ENCODE results near the gene PDILT.
A peak's percentile ranks its signal among the peaks of the same experiment; 100 is the strongest.
"Not testable (repeated sequence)": the region's sequence is repeated elsewhere in the genome, so short reads cannot be mapped to it uniquely, and the experiment has no call there.

Gene PDILT, protein sequence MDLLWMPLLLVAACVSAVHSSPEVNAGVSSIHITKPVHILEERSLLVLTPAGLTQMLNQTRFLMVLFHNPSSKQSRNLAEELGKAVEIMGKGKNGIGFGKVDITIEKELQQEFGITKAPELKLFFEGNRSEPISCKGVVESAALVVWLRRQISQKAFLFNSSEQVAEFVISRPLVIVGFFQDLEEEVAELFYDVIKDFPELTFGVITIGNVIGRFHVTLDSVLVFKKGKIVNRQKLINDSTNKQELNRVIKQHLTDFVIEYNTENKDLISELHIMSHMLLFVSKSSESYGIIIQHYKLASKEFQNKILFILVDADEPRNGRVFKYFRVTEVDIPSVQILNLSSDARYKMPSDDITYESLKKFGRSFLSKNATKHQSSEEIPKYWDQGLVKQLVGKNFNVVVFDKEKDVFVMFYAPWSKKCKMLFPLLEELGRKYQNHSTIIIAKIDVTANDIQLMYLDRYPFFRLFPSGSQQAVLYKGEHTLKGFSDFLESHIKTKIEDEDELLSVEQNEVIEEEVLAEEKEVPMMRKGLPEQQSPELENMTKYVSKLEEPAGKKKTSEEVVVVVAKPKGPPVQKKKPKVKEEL

DNA sequence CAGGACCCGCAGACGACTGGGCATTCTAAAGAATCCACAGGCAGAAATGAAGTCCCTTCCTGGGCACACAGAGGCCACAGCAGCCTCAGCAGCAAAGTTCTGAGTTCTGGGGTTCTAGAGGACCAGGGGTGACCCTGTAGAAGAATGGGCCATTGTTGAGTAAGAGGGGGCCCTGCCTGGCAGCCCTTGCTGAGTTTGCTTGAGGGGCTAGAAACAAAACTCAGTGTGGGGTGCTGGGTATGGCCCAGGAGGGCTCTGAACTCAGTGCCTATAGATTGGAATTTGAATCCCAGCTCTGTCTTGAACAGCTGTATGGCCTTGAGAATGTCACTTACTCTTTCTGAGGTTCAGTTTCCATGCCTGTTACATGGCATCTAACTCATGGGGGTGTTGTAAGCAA lies at the start of gene PDILT:
TSS of gene PDILT (minus strand) at position 101 of the 400 bp plus-strand sequence. CDS start 5,437 bp downstream, outside the sequence.
- DNase-seq: no peak

DNA sequence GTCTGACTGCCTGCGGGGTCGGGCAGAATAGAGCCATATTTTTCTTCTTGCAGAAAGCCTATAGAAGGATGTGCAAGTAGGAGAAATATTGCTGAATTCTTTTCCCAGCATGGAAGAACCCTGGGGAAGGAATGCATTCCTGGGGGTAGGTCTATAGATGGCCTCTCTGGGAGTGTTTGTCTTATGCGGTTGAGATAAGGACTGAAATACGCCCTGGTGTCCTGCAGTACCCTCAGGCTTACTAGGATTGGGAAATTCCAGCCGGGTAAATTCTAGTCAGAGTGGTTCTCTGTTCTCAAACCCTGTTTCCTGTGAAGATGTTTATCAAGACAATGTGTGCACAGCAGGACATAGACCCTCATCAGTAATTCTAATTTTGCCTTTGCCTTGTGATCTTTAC lies 49.1 kb upstream of the PDILT start:
- not testable (repeated sequence) for DNase-seq

DNA sequence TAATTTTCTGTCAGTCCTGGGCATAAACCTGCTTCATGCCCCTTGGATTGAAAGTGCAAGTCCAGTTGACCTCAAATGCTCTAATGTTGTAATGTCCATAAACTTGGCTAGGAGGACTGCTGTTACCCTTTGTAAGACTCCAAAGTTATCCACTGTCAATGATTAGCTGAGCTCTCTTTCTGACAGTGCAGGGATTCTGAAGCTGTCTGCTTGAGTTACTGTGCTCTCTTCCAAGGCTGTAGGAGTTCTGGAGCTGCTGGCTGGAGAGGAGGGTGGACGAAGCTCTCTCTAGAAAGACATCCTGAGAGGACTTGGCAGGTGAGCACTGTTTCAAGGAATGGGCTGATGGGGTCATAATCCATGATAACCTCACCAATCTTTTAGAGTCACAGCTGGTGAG lies 46.8 kb upstream of the PDILT start, which contains the start of gene ACSM2A:
TSS of gene ACSM2A (plus strand) at position 158 of the 400 bp plus-strand sequence. CDS start 8,594 bp downstream, outside the sequence.
- DNase-seq: not testable (repeated sequence)

DNA sequence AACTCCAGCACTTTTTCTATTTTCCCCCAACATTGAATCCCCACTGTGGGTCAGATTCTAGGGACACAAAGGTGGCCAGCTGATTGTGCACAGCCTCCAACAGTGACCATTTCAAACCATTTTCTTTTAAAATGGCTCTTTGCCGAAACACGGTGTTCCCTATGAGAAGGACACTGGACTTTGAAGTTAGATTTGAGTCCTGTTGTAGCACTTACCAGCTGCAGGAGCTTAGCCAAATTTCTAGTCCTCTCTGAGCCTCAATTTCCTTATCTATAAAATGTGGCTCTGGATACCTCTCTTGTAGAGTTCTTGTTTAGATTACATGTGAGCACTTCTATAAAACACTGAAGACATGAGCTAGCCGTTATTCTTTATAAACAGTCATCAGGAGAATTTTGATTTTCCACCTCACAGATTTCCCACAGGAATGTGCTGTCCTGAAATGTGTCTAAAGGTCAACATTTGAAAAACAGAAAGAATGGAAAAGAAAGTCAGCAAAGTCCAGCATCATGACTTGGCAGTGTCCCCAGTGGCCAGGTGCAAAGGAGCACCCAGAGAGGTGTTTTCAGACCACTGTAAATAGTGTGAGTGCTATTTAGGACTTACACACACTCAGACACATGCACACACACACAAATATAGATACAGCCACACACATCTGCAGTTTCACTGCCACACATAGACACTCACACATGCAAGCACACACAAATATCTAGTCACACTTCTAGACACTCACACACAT lies 42.3 kb upstream of the PDILT start:
- DNase-seq: not testable (repeated sequence)

DNA sequence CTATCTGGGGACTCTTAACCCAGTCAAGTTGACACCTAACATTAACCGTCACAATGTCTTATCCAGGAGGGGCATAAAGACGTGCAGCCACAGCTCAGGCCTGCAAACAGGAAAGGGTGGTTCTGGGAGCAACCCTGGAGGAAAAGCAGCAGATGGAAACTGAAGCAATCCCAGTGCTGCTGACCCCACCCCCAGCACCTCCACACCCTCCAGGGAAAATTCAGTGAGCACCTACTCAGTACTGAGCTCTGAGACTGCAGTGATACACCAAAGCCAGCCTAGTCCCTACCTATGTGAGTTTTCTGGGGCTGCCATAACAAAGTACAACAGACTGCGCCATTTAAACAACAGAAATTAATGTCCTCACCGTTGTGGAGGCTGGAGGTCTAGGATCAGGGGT lies 37.3 kb upstream of the PDILT start:
- not testable (repeated sequence) for DNase-seq

DNA sequence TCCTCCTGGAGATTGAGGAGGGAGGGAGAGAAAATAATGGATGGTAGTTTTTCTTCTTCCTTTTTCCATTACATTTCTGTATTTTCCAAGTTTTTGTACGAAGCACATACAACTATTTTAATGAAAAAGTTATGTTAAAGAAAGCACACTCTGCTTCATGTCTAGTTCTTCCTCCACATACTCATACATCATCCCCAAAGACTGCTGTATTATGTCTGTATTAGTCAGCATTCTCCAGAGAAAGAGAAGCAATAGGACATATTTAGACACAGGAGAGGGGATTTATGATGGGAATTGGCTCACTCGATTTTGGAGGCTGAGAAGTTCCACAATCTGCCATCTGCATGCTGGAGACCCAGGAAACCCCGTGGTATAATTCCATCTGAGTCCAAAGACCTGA lies 36.7 kb upstream of the PDILT start:
- DNase-seq: no peak

DNA sequence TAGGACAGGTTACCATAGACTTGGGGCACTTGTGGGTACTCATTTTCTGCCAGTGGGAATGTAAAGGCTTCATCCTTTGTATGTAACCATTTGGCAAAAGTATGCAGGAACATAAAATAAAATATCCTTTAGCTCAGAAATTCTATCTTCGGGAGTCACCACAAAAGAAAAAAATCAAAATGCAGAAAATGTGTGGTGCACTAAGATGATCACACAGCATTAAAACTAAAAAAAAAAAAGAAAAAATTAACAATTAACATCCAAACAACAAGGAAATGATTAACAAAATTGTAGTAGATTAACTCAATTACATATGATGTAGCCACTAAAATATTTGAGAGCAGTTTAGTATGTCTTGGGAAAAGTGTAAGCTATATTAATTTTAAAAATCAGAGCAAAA lies 36.2 kb upstream of the PDILT start:
- DNase-seq: not testable (repeated sequence)

DNA sequence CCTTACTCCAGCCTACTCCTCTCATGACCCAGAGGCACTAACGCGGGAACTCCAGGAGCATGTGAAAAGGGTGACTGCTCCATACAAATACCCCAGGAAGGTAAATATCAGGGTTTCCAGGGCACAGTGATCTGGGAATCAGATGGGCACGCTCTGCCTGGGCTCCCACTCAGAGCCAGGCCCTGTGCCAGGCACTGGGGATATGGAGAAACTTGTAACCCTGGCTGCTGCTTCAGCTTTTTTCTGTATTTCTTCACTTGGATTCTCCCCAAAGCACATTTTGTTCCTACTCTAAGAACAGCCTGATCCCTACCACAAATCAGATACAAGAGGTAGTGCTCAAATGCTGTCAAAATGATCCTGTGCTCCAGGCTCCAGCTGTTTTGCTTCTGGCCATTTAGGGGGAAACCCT lies 35.3 kb upstream of the PDILT start:
- not testable (repeated sequence) for DNase-seq

DNA sequence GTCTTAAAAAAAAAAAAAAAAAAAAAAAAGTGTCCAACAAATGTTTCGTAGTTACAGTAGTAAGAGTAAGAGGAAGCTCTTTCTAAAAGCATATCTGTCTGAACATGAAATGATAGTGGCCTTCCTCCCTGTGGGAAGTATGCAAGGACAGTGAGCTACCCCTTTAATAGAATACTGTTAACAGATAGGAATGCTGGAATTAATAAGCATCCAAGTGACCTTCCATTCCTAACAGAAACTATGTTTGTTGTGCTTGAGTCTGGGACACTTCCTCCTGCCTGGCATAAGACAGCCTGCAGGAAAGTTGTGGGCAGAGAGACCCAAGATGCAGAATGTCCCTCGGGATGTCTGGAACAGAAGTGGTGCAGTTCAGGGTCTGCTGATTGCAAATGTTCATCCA lies 34.4 kb upstream of the PDILT start:
- DNase-seq: not testable (repeated sequence)

DNA sequence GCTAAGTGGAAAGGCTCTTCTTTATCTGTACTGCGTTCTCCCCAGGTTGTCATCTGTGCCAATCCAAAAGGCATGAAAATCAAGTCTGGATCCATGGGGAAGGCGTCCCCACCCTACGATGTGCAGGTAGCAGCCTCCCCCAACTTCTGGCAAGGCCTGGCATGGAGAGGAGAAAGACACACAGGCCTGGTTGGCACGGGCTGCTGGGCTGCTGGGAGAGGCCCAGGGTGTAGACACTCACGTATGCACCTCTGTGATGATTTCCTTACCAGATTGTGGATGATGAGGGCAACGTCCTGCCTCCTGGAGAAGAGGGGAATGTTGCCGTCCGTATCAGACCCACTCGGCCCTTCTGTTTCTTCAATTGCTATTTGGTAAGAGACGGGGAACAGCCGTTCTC lies 26.4 kb upstream of the PDILT start:
- DNase-seq: no peak

DNA sequence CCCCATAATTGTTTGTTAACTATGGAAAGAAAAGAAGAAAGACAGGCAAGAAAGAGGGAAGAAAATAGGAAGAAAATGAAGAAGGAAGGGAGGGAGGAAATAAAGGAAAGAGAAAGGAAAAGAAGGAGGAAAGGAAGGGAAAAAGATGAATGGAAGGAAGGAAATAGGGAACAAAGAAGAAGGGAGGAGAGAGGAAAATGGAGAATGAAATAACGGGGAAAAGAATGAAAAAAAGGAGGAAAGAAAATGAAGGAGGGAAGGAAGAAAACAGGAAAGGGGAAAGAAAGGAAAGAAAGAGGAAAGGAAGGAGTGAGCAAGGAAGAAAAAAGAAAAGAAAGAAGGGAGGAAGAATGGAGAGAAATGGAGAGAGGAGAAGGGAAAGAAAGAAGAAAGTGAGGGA lies 25.9 kb upstream of the PDILT start:
- not testable (repeated sequence) for DNase-seq

DNA sequence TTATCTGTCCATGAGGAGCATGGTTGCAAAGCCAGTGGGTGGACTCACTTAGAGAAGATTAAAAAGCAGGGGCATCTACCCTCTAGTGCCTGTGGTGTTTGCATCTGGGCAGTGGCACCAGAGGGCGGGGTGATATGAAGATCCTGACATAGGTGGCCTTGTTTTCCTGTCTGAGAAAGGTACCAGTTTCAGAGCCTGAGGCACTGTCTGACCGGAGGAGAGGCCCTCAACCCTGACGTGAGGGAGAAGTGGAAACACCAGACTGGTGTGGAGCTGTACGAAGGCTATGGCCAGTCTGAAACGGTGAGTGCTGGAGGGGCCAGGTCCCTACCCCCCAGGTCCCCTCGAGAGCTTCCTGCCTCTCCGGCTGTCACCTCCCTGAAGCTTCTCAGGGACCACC lies 25.0 kb upstream of the PDILT start:
- not testable (repeated sequence) for DNase-seq

DNA sequence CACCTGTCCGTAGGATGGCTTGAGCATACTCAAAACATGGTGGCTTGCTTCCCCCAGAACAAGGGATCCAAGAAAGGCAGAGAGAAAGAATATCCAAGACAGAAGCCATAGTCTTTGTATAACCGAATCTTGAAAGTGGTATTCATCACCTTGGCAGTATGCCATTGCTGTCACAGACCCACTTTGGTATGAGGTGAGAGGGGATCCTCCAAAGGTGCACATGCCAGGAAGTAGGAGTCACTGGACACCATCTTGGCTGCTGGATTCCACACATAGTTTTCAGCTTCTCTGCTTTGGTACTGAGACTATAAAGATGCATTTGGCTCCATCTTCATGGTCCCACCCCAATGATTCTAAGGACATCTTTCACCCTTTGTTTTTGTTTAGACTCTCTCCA lies 22.9 kb upstream of the PDILT start:
- not testable (repeated sequence) for DNase-seq

DNA sequence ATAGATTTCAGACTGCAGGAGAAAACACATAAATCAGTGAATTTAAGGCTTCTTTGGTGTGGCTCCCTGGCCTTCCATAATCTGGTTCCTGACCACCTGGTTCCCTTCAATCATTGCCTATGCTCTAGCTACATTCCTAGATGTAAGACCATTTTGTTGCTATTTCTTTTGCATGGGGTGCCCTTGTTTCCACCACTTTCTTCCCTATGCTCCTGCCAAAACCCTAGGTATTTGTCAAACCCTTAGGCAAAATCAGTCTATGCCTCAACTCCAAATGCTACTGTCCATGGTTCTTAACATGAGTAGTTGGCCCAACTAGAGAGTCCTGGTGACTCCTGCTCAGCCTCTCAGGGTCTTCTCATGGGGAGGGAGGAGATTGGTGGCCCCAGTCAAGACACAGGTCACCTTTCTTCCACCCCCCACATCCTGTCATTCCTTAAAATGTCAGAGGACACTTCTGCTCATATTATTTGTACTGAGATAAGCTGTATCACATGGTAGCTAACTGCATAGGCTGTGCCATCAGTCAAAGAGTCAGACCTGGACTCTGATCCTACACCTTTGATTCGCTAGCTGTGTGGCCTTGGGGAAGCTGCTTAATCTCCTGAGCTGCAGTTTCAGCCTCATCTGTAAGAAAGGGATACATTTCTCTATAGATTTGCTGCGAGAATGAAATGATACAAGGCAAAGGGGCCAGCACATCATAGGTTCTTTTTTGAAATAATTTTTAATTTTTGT lies 19.8 kb upstream of the PDILT start:
- DNase-seq: no peak

DNA sequence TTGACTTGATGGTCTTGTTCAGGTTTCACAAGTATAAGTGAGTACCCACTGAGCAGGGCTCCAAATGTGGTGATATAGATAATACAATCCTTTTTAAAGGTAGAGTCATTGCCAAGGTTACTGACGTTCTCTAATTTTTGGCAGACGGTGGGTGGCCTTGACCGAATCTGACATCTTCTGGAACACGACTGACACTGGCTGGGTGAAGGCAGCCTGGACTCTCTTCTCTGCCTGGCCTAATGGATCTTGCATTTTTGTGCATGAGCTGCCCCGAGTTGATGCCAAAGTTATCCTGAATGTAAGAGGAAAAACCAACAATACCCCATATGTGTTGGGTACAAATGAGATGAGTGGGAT lies 19.2 kb upstream of the PDILT start:
- not testable (repeated sequence) for DNase-seq

DNA sequence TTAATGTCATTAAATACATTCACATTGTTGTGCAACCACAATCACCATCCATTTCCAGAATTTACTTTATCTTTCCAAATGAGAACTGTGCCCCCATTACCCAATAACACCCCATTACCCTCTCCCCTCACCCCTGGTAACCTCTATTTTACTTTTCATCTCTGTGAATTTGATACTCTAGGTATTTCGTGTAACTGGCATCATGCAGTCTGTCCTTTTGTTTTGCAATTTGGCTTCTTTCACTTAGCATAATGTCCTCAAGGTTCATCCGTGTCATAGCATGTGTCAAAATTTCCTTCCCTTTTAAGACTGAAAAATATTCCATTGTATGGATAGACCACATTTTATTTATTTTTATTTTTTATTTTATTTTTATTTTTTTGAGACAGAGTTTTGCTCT lies 17.2 kb upstream of the PDILT start:
- DNase-seq: not testable (repeated sequence)

DNA sequence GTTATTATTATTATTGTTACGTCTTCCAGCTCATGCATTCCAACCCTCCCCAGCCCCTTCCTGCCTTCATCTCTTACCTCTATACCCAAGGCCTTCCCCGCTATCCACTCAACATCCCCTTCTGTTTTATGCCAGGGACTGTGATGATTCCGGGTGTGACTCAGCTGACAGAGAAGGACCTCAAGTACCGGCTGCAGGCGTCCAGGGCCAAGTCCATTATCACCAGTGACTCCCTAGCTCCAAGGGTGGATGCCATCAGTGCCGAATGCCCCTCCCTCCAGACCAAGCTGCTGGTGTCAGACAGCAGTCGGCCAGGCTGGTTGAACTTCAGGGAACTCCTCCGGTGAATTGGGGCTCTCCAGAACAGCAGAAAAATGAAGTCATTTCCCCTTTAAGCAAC lies 14.6 kb upstream of the PDILT start:
- DNase-seq: not testable (repeated sequence)

DNA sequence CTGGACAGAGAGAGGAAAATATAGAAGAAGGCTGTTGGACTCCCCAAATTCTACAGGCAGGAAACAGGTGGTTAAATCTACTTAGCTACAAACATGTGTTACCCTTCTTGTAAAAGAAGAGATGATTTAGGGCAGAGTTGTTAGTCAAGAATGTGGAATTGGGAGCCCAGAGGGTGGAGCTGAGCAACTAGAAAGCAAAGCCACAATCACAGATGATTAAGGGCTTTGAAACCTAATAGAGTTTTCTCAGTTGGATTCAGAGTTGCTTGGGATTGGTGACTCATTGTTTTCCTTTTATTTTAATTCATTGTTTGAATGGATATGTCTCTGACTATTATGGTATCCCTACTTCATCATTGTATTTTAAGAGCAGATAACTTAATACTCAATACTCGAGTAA lies 11.0 kb upstream of the PDILT start:
- no peak for DNase-seq

DNA sequence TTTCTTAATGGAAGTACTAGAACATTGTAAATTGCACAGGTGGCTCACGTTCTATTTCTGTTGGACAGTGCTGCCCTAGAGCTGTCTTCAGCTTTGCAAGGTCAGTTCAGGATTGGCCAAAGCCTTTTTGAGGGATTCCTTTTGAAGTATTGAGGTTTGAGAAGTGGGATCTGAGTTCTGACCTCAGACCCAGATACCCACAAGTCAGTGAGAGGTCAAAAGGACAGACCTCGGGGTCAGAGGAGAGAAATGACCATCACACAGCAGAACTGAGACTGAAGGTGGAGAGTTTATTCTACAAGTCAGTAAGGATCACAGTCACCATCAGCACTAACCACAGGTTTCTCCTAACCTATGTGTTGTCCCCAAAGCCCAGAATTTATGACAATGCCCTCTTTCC lies 6.5 kb upstream of the PDILT start:
- DNase-seq: no peak

DNA sequence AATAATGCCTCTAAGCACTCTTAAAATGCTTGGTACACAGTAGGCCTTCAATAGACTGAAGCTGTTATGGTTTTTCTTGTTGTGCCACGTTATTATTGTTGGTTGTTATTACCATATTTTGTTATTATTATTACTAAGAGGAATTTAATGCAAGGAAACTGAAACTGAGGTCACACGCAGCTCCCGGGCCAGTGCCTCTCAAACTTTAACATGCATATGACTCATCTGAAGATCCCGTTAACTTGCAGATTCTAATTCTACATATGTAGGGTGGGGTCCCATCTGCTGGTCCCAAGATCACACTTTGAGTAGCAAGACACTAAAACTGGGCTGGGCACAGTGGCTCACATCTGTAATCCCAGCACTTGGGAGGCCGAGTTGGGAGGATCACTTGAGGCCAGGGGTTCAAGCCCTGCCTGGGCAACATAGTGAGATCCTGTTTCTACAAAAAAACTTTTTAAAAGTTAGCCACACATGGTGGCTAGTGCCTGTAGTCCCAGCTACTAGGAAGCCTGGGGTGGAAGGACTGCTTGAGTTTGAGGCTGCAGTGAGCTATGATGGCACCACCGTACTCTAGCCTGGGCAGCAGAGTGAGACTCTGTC lies 5.7 kb upstream of the PDILT start:
- DNase-seq: peak; percentile 25

DNA sequence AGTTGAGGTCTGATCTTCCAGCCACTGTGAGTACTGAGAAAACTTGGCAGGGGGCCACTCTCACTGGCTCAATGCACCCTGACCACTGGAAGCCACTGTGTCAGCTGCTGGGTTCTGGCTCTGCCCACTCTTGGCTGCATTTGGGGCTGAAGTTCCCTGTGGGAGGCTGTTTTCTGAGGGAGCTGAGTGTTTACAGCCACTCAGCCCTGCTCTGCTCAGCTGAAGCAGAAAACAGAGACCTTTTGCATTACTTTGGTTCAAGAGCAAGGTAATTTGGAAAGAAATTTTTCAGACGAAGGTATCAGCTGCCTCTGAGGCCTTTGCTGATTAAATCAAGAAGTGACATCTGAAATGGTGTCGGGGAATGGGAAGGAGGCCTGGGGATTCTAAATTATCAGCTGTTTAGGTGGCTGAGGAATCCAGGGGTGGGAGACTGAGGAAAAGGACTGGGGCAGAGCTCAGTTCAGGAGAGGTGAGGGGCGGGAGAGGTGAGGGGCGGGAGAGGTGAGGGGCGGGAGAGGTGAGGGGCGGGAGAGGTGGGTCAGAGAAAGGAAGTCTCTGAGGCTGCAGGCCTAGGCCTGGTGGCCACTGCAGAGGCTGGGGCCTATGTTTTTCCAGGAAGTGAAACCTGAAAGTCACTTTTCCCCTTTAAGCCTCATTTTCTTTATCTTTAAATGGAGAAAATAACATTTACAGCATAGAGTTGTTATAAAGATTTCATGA lies 5.0 kb upstream of the PDILT start, which contains the start of gene ACSM5:
TSS of gene ACSM5 (plus strand) at position 137 of the 723 bp plus-strand sequence. CDS start 1,951 bp downstream, outside the sequence.
- DNase-seq: no peak

DNA sequence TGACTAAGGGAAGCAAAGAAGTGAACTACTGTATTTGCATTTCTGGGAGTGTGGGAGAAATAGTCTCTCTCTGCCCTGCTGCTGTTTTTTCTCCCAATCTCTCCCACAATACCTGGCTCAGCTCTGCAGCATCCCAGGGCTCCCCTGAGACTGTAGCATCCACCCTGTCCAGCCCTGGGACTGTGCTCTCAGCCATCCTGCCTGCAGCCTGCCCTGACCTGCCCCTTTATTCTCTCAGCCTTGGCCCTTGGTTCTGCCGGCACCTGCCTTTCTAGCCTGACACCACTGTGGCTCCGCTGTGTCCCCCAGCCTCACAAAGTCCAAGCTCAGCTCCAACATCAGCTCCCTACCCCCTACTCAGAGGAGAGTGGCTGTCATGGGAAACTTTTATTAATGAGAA lies 1.9 kb downstream of the PDILT start:
- DNase-seq: no peak

All from activated CD4-positive, alpha-beta T cell treated with anti-CD3 and anti-CD28 coated beads, Interleukin-10, Interleukin-2, amounts not matched to agents 100 ng/mL and 50 ng/mL, durations not matched to agents 16 hours and 8 hours (primary cell).